GM21737 (cell line): ENCODE results near the gene ISM2.
A peak's percentile ranks its signal among the peaks of the same experiment; 100 is the strongest.

ENCODE experiments used
- ATAC-seq: cut with Tn5 transposase; IDR thresholded peaks from one replicate; pipeline ENCODE4 v1.9.1; 2021; ENCODE audit warnings: mild to moderate bottlenecking, moderate library complexity; ENCODE audit not compliant: unreplicated experiment

ISM2 gene

GRCh38 chr14:77470224-77470870 lies 28.3 kb downstream of the ISM2 start:
- ATAC-seq, result no peak

GRCh38 chr14:77469539-77469938 lies 29.1 kb downstream of the ISM2 start:
- no peak for ATAC-seq

GRCh38 chr14:77469067-77469505 lies 29.5 kb downstream of the ISM2 start:
- no peak for ATAC-seq

GRCh38 chr14:77467801-77468200 lies 30.8 kb downstream of the ISM2 start:
- ATAC-seq, result no peak

- no peak for ATAC-seq
Observed at GRCh38 chr14:77459072-77459723, 39.4 kb downstream of the ISM2 start.

- peak; percentile 19 for ATAC-seq
Observed at GRCh38 chr14:77458249-77458950, 40.2 kb downstream of the ISM2 start.

GRCh38 chr14:77457522-77458248 lies 40.9 kb downstream of the ISM2 start, which contains the start of the genes AHSA1 and VIPAS39:
Gene AHSA1 (plus strand): TSS chr14:77458093. CDS start chr14:77458190, 97 bp downstream.
Gene VIPAS39 (minus strand): TSS chr14:77457601. CDS start chr14:77454102, 3,499 bp downstream.
- ATAC-seq, result peak; percentile 89

- ATAC-seq, result peak; percentile 7
Observed at GRCh38 chr14:77457115-77457521, 41.5 kb downstream of the ISM2 start.

GRCh38 chr14:77455966-77456640 lies 42.5 kb downstream of the ISM2 start:
- no peak for ATAC-seq

- ATAC-seq, result no peak
Observed at GRCh38 chr14:77442196-77442595, 56.4 kb downstream of the ISM2 start.

GRCh38 chr14:77439861-77440260 lies 58.8 kb downstream of the ISM2 start:
- ATAC-seq, result no peak

- no peak for ATAC-seq
Observed at GRCh38 chr14:77438596-77438995, 60.0 kb downstream of the ISM2 start.

GRCh38 chr14:77436042-77436441 lies 62.6 kb downstream of the ISM2 start:
- ATAC-seq, result no peak

GRCh38 chr14:77426396-77426795 lies 72.2 kb downstream of the ISM2 start:
- ATAC-seq, result no peak

GRCh38 chr14:77424862-77425261 lies 73.8 kb downstream of the ISM2 start:
- no peak for ATAC-seq
